WTC11 (cell line): ENCODE measurements around the gene NUDCD3. TPM values are rescaled to one million over a fixed set of nuclear protein-coding genes. Genes with fewer than 3 reads are reported as not detected.

Experiments used
- ATAC-seq: fragments of 200-7000 bp; cut with Tn5 transposase; 2 replicates; pipeline ENCODE4 v1.10.0; 2021; ENCODE audit warnings: mild to moderate bottlenecking, moderate library complexity
- CTCF ChIA-PET: fragments of 300-600 bp; sonication (Branson Sonifier 250); formaldehyde crosslinking; loops from one replicate; lab custom pipeline; 2021; ENCODE audit warnings: antibody characterized with exemption; lab: Charles Lee
- POLR2A ChIA-PET: fragments of 350-600 bp; sonication (Branson Sonifier 250); formaldehyde crosslinking; loops from one replicate; lab custom pipeline; 2021; ENCODE audit warnings: antibody characterized with exemption; lab: Charles Lee
- DNase-seq: peaks from one replicate; pipeline ENCODE4 v3.0.0; 2021; ENCODE audit warnings: low spot score
- H3K27ac Mint-ChIP-seq: 2 replicates; pipeline ENCODE4 v1.8.0; 2021; ENCODE audit warnings: mixed read lengths
- H3K27me3 Mint-ChIP-seq: 2 replicates; pipeline ENCODE4 v1.8.0; 2021; ENCODE audit warnings: low read depth, mild to moderate bottlenecking, moderate library complexity, mixed read lengths
- H3K36me3 Mint-ChIP-seq: 2 replicates; pipeline ENCODE4 v1.8.0; 2021; ENCODE audit warnings: mixed read lengths
- H3K4me1 Mint-ChIP-seq: 2 replicates; pipeline ENCODE4 v1.8.0; 2022; ENCODE audit warnings: mixed read lengths
- H3K4me3 Mint-ChIP-seq: 2 replicates; pipeline ENCODE4 v1.8.0; 2021; ENCODE audit warnings: mild to moderate bottlenecking, moderate library complexity, mixed read lengths
- H3K9me3 Mint-ChIP-seq: 2 replicates; pipeline ENCODE4 v1.8.0; 2021; ENCODE audit warnings: mixed read lengths
- AR ChIP-seq: fragments of 250-450 bp; sonication (Bioruptor Pico); IDR thresholded peaks from 2 replicates; pipeline ENCODE4 v1.9.0; 2021; ENCODE audit warnings: mild to moderate bottlenecking
- CREM ChIP-seq: sonication (generic); formaldehyde crosslinking; IDR thresholded peaks from 2 replicates; pipeline ENCODE4 v1.8.1; 2022; ENCODE audit warnings: mild to moderate bottlenecking, missing genetic modification reagents, moderate library complexity
- CTCF ChIP-seq: fragments of 200-600 bp; IDR thresholded peaks from 2 replicates; pipeline ENCODE4 v1.8.0; 2022; ENCODE audit warnings: antibody characterized with exemption
- ELF4 ChIP-seq: sonication (generic); formaldehyde crosslinking; IDR thresholded peaks from 2 replicates; pipeline ENCODE4 v1.8.1; 2022; ENCODE audit warnings: low read depth, mild to moderate bottlenecking, moderate library complexity, missing genetic modification reagents
- ERG ChIP-seq: fragments of 250-450 bp; sonication (Bioruptor Pico); IDR thresholded peaks from 2 replicates; pipeline ENCODE4 v1.8.0; 2021; ENCODE audit warnings: mild to moderate bottlenecking
- ETV6 ChIP-seq: sonication (generic); formaldehyde crosslinking; IDR thresholded peaks from 2 replicates; pipeline ENCODE4 v1.8.1; 2022; ENCODE audit warnings: mild to moderate bottlenecking, missing genetic modification reagents
- HMGXB4 ChIP-seq: sonication (generic); formaldehyde crosslinking; IDR thresholded peaks from 2 replicates; pipeline ENCODE4 v1.8.1; 2023; ENCODE audit warnings: mild to moderate bottlenecking, moderate library complexity, missing genetic modification reagents
- NFYB ChIP-seq: sonication (generic); formaldehyde crosslinking; conservative IDR thresholded peaks from 2 replicates; pipeline ENCODE4 v1.8.0; 2022; ENCODE audit warnings: low read depth, missing genetic modification reagents
- NR2C2 ChIP-seq: sonication (generic); formaldehyde crosslinking; IDR thresholded peaks from 2 replicates; pipeline ENCODE4 v1.8.0; 2022; ENCODE audit warnings: mild to moderate bottlenecking, missing genetic modification reagents
- PRRX2 ChIP-seq: fragments of 250-450 bp; sonication (Bioruptor Pico); IDR thresholded peaks from 2 replicates; pipeline ENCODE4 v1.8.0; 2021; ENCODE audit warnings: mild to moderate bottlenecking
- RELA ChIP-seq: sonication (generic); formaldehyde crosslinking; IDR thresholded peaks from 2 replicates; pipeline ENCODE4 v1.8.1; 2022; ENCODE audit warnings: missing genetic modification reagents, mild to moderate bottlenecking, borderline replicate concordance
- RORB ChIP-seq: fragments of 250-450 bp; sonication (Bioruptor Pico); IDR thresholded peaks from 2 replicates; pipeline ENCODE4 v1.9.0; 2021; ENCODE audit warnings: mild to moderate bottlenecking
- SP1 ChIP-seq: sonication (generic); formaldehyde crosslinking; conservative IDR thresholded peaks from 2 replicates; pipeline ENCODE4 v1.8.1; 2022; ENCODE audit warnings: missing genetic modification reagents
- ZBTB21 ChIP-seq: sonication (generic); formaldehyde crosslinking; IDR thresholded peaks from 2 replicates; pipeline ENCODE4 v1.8.1; 2023; ENCODE audit warnings: mild to moderate bottlenecking, missing genetic modification reagents, borderline replicate concordance
- ZNF121 ChIP-seq: sonication (generic); formaldehyde crosslinking; IDR thresholded peaks from 2 replicates; pipeline ENCODE4 v1.8.0; 2023; ENCODE audit warnings: missing genetic modification reagents
- ZNF219 ChIP-seq: sonication (generic); formaldehyde crosslinking; IDR thresholded peaks from 2 replicates; pipeline ENCODE4 v1.8.0; 2023; ENCODE audit warnings: missing genetic modification reagents, mild to moderate bottlenecking, borderline replicate concordance
- ZNF396 ChIP-seq: fragments of 250-450 bp; sonication (Bioruptor Pico); IDR thresholded peaks from 2 replicates; pipeline ENCODE4 v1.8.0; 2021; ENCODE audit warnings: mild to moderate bottlenecking, moderate library complexity, borderline replicate concordance
- ZNF416 ChIP-seq: fragments of 250-450 bp; sonication (Bioruptor Pico); IDR thresholded peaks from 2 replicates; pipeline ENCODE4 v1.9.0; 2021; ENCODE audit warnings: mild to moderate bottlenecking, inconsistent platforms
- ZNF532 ChIP-seq: fragments of 250-450 bp; sonication (Bioruptor Pico); IDR thresholded peaks from 2 replicates; pipeline ENCODE4 v1.9.0; 2021; ENCODE audit warnings: mild to moderate bottlenecking, borderline replicate concordance
- ZSCAN18 ChIP-seq: fragments of 250-450 bp; sonication (Bioruptor Pico); IDR thresholded peaks from 2 replicates; pipeline ENCODE4 v2.1.2; 2022; ENCODE audit warnings: mild to moderate bottlenecking, moderate library complexity
- total RNA-seq: library from RNA; stranded (reverse); gene quantifications from 3 replicates; pipeline ENCODE4 v1.2.3, GENCODE V29; 2021

The NUDCD3 gene
- total RNA-seq, 1 experiment from 2014 or later: 71.8 TPM

GRCh38 chr7:44538798-44539668 lies 48.6 kb upstream of the NUDCD3 start:
- H3K4me1 Mint-ChIP-seq: no peaks in the 10 kb centered on the region
- CTCF ChIA-PET: interaction anchor here (1.7 kb wide), 1 partner anchor 26 kb away, joined by 4 read pairs; no protein-coding TSS in a partner anchor

GRCh38 chr7:44538093-44538797 lies 47.8 kb upstream of the NUDCD3 start:
- CTCF ChIA-PET: interaction anchor here (1.2 to 1.7 kb wide), 2 partner anchors 27 kb away, joined by 4 read pairs; no protein-coding TSS in a partner anchor
- POLR2A ChIA-PET: no interaction called here
- no peak for ATAC-seq
- TF ChIP-seq ZSCAN18 (CRISPR knock-in tag) (no peak), NFYB (no peak), NR2C2 (CRISPR knock-in tag) (no peak), CTCF (no peak), ETV6 (CRISPR knock-in tag) (no peak), ZBTB21 (CRISPR knock-in tag) (no peak), ZNF396 (CRISPR knock-in tag) (no peak), ELF4 (no peak), RORB (CRISPR knock-in tag) (no peak), ZNF416 (CRISPR knock-in tag) (no peak), ERG (no peak), SP1 (CRISPR knock-in tag) (no peak), AR (CRISPR knock-in tag) (no peak), HMGXB4 (no peak), PRRX2 (CRISPR knock-in tag) (no peak), ZNF532 (no peak), ZNF219 (CRISPR knock-in tag) (no peak), RELA (CRISPR knock-in tag) (no peak), ZNF121 (CRISPR knock-in tag) (no peak)

More at GRCh38 chr7:44538798-44539668, 48.6 kb upstream of the NUDCD3 start:
- POLR2A ChIA-PET: no interaction called here
- no peaks in the 10 kb centered on the region for H3K9me3 Mint-ChIP-seq
- no peak for DNase-seq
- H3K27me3 Mint-ChIP-seq: no peaks in the 10 kb centered on the region
- no peak overlapping the region for H3K4me3 Mint-ChIP-seq
- no peak overlapping the region for H3K27ac Mint-ChIP-seq
- no peak for TF ChIP-seq CREM (CRISPR knock-in tag)
- no peaks in the 10 kb centered on the region for H3K36me3 Mint-ChIP-seq
- ATAC-seq: no peak

More at GRCh38 chr7:44538093-44538797, 47.8 kb upstream of the NUDCD3 start:
- H3K36me3 Mint-ChIP-seq: no peaks in the 10 kb centered on the region
- no peaks in the 10 kb centered on the region for H3K4me1 Mint-ChIP-seq
- H3K9me3 Mint-ChIP-seq: no peaks in the 10 kb centered on the region
- no peak overlapping the region for H3K27ac Mint-ChIP-seq
- no peaks in the 10 kb centered on the region for H3K27me3 Mint-ChIP-seq
- H3K4me3 Mint-ChIP-seq: no peak overlapping the region
- DNase-seq: no peak
